Fibroblast of the conjunctiva (primary cell): Measurements from ENCODE around the gene PTAFR.
"Not testable (repeated sequence)": the region's sequence is repeated elsewhere in the genome, so short reads cannot be mapped to it uniquely, and the experiment has no call there.

Source experiments
- DNase-seq: peaks from one replicate; pipeline ENCODE4 v3.0.0-alpha.2; 2010; ENCODE audit warnings: low read depth

Gene PTAFR

GRCh38 chr1:28144203-28145135 lies 32.0 kb downstream of the PTAFR start:
- DNase-seq, result no peak

DNA sequence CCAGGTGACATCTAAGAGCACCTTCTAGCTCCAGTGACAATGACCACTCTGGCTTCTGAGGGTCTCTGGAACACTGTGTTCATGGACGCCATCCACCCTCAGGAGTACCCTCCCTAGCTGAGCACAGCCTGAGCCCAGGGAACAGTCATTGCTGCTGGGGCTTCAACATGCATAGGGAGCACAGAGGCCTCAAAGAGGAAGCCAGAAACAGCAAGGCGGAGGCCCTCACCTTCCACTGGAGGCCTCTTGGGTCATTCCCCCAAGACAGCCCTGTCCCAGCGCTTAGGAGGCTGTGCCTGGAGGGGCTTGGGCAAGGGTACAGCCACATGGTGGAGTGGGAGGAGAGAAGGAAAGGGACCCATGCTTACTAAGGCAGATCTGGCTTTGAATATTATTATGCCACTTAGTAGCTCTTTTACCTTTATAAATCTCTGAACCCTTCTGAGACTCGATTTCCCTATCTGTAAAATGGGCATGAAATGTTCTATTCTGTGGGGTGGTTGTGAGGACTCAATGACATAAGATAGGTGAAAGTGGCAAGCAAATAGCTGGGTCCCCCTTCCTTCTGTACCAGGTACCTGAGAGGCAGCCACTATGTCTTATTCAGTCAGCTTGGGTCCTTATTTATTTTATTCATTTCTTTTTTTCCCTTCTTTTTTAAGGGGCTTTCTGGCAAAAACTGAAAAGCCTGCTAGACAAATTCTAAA lies 32.8 kb downstream of the PTAFR start:
- no peak for DNase-seq

DNA sequence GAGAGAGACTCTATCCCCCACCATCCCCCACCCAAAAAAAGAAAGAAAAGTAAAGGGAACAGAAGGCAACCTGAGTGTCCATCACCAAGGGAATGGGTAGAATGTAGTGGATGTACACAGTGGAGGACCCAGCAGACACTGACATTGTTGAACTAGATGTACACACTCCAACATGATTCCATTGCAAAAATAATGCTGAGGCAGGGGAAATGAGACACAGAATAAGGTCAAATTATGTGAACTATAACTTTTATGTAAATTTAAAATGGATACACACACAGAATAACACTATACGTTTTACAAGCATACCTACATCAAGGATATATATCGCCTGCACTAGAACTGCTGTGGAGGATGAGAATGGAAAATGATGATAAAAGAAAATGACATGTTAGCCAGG lies 34.8 kb downstream of the PTAFR start:
- no peak for DNase-seq

GRCh38 chr1:28139866-28140265 lies 36.6 kb downstream of the PTAFR start:
- DNase-seq, result not testable (repeated sequence)

DNA sequence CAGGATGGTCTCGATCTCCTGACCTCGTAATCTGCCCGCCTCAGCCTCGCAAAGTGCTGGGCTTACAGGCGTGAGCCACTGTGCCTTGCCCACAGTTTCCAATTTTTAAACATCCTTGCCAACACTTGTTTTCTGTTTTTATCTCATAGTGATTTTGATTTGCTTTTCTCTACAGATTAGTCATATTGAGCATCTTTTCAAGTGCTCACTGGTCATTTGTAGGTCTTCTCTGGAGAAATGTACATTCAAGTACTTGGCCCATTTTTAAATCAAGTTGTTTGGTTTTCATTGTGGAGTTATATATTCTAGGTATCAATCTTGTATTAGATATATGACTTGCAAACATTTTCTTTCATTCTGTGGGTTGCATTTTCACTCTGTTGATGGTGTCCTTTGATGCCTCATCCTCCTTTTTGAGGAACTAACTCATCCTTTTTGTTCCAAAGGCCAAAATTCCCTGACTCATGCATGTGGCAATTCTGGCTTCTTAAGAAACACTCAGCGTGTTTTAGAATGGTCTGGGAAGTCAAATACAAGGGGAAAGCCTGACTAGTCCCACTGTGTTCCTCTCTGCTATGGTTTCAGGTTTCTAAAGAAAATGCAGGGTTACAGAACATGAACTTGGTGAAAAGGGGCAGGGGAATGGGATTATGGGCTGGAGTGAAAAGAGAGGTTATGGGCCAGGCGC lies 37.3 kb downstream of the PTAFR start:
- no peak for DNase-seq

GRCh38 chr1:28136922-28137613 lies 39.4 kb downstream of the PTAFR start:
- DNase-seq, result no peak

GRCh38 chr1:28136169-28136921 lies 40.1 kb downstream of the PTAFR start:
- no peak for DNase-seq

DNA sequence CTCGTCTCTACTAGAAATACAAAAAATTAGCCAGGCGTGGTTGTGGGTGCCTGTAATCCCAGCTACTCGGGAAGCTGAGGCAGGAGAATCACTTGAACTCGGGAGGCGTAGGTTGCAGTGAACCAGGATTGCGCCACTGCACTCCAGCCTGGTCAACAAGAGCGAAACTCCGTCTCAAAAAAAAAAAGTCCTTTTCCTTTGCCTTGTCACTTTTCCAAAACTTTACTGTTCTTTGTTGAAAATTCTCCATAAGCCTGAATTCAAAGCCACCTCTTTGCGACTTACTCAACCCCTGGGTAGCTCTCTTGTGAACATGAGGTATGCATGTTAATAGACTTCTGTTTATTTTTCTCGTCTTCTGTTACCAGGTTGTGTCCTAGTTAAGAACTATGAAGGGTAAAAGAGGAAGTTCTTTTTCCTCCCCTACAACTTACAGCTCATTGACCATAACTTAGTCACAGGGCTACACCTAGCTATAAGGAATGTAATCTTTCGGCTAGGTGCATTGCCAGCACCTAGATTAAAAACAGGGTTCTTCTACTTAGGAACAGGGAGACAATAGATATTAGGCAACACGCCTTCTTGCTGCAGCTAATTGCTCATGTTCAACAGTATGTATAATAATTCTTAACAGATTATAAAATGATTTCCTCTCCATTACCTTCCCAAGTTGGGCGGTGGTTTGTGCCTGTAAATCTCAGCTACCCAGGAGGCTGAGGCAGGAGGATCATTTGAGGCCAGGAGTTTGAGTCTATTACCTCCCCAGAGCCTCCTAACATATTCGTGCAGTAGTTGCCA lies 40.9 kb downstream of the PTAFR start:
- no peak for DNase-seq

GRCh38 chr1:28134651-28135207 lies 41.8 kb downstream of the PTAFR start:
- no peak for DNase-seq

- no peak for DNase-seq
Observed at GRCh38 chr1:28132171-28133167, 44.0 kb downstream of the PTAFR start.

GRCh38 chr1:28130901-28131300 lies 45.6 kb downstream of the PTAFR start:
- no peak for DNase-seq

DNA sequence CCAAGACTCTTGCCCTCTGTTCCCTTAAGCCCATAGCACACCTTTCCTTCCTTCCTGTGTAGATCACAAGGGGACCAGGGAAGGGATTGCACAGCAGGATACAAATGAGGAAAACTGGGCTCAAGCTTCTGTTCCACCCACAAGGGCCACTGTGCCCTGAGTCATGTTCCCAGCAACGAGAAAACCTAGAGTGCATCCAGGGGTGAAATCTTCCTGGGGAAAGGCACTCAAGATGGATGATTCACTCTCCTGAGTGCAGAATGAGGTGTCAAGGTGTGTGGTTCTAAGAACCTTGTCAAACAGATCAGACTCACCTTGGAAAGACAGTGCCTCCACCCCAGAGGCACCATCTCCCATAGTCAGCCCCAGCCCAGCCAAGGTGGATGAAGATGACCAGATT lies 47.3 kb downstream of the PTAFR start:
- DNase-seq, result no peak

GRCh38 chr1:28127617-28128257 lies 48.8 kb downstream of the PTAFR start:
- DNase-seq, result no peak

GRCh38 chr1:28126783-28127490 lies 49.6 kb downstream of the PTAFR start:
- DNase-seq, result no peak

GRCh38 chr1:28126212-28126611 lies 50.3 kb downstream of the PTAFR start:
- DNase-seq, result no peak

DNA sequence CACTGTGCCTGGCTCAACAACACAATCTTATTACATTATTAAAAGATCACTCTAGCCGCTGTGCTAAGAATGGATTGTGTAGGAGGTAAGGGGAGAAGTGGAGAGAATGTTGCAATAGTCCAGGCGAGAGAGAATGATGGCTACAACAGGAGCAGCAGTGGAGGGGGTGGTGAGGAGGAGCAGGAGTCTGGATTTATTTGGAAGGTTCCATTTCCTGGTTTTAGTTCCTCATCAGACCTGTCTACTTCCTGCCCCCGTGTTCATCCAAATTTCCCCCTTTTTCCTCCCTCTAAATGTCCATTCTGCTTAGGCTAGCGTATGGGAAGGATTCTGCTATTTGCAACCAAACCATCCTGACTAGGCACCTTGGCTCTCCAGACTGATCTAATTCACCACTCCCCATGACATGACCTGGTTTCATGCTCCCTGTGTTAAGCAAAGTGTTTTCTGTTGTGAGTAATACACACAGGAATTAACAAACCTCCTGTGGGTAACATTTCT lies 53.0 kb downstream of the PTAFR start:
- DNase-seq, result no peak

DNA sequence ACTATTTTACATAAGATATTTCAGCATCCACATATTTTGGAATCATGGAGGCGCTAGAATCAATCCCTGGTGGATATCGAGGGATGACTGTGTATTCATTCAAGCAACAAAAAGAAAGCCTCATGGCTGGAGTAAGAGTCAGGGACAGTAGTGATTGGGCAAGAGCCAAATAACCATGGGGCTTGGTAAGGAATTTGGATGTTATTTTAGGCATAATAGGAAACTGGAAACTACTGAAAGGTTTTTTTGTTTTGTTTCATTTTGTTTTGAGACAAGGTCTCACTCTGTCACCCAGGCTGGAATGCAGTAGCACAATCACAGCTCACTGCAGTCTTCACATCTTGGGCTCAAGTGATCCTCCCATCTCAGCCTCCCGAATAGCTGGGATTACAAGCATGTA lies 54.3 kb downstream of the PTAFR start:
- no peak for DNase-seq

DNA sequence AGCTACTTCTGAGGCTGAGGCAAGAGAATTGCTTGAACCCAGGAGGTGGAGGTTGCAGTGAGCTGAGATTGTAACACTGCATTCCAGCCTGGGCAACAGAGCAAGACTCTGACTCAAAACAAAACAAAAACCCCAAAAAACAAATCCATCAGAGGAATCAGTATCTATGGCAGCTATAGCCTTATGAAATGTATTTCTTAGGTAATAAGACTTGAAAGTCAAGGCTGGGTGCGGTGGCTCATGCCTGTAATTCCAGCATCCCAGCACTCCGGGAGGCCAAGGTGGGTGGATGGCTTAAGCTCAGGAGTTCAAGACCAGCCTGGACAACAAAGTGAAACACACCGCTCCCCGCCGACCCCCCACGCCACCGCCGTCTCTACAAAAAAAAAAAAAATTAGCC lies 56.9 kb downstream of the PTAFR start:
- DNase-seq, result no peak
